Endothelial cell (in vitro differentiated cells): Measurements from ENCODE around the gene CATSPERZ. TPM values are rescaled to one million over a fixed set of nuclear protein-coding genes. Genes with fewer than 3 reads are reported as not detected.

ENCODE experiments used
- DNase-seq: peaks from one replicate; pipeline ENCODE4 v3.0.0; 2021; ENCODE audit warnings: low spot score
- H3K27ac Mint-ChIP-seq: one replicate; pipeline ENCODE4 v1.8.0; 2021; ENCODE audit warnings: mixed read lengths, inconsistent platforms; ENCODE audit not compliant: unreplicated experiment
- H3K27me3 Mint-ChIP-seq: one replicate; pipeline ENCODE4 v1.8.0; 2021; ENCODE audit warnings: mild to moderate bottlenecking, moderate library complexity, mixed read lengths, inconsistent platforms; ENCODE audit not compliant: unreplicated experiment
- H3K36me3 Mint-ChIP-seq: one replicate; pipeline ENCODE4 v1.8.0; 2021; ENCODE audit warnings: mild to moderate bottlenecking, low read depth, mixed read lengths, inconsistent platforms; ENCODE audit not compliant: unreplicated experiment
- H3K4me1 Mint-ChIP-seq: one replicate; pipeline ENCODE4 v1.8.0; 2021; ENCODE audit warnings: mild to moderate bottlenecking, mixed read lengths, inconsistent platforms; ENCODE audit not compliant: unreplicated experiment
- H3K4me3 Mint-ChIP-seq: one replicate; pipeline ENCODE4 v1.8.0; 2021; ENCODE audit warnings: mild to moderate bottlenecking, mixed read lengths, inconsistent platforms; ENCODE audit not compliant: unreplicated experiment
- H3K9me3 Mint-ChIP-seq: one replicate; pipeline ENCODE4 v1.8.0; 2021; ENCODE audit warnings: mixed read lengths, inconsistent platforms; ENCODE audit not compliant: unreplicated experiment
- CTCF ChIP-seq: fragments of 200-600 bp; sonication (generic); IDR thresholded peaks from one replicate; pipeline ENCODE4 v1.5.0; 2021; ENCODE audit warnings: antibody characterized with exemption; ENCODE audit not compliant: unreplicated experiment
- total RNA-seq: library from RNA; stranded (reverse); fragmentation: NEBNext Ultra II Directional; extraction: Animal tissue kit (Norgen Biotek cat#: 25700); gene quantifications from one replicate; pipeline ENCODE4 v1.2.1, GENCODE V29; 2021; ENCODE audit not compliant: unreplicated experiment

The CATSPERZ gene
- total RNA-seq, 1 donor from 2014 or later, result 0.38 TPM

- Mint-ChIP-seq H3K27me3 (peaks cover 22% of the 10 kb centered on the region), H3K9me3 (no peaks in the 10 kb centered on the region), H3K36me3 (peaks cover 30% of the 10 kb centered on the region), H3K4me3 (no peak overlapping the region), H3K27ac (no peak overlapping the region), H3K4me1 (peaks cover 11% of the 10 kb centered on the region)
- no peak for DNase-seq
- TF ChIP-seq CTCF, result no peak
Observed at GRCh38 chr11:64263021-64263946, 36.9 kb upstream of the CATSPERZ start.

- Mint-ChIP-seq H3K4me3 (no peak overlapping the region), H3K36me3 (peaks cover 30% of the 10 kb centered on the region)
Observed at GRCh38 chr11:64263947-64264317, 36.2 kb upstream of the CATSPERZ start.

GRCh38 chr11:64264371-64264852 is 35.7 kb upstream of the CATSPERZ start:
- H3K27ac Mint-ChIP-seq, result no peak overlapping the region
- TF ChIP-seq CTCF, result no peak
- peaks cover 27% of the 10 kb centered on the region for H3K36me3 Mint-ChIP-seq
- no peak overlapping the region for H3K4me3 Mint-ChIP-seq
- H3K9me3 Mint-ChIP-seq, result no peaks in the 10 kb centered on the region
- no peak for DNase-seq
- peaks cover 17% of the 10 kb centered on the region for H3K4me1 Mint-ChIP-seq
- H3K27me3 Mint-ChIP-seq, result peaks cover 24% of the 10 kb centered on the region

More at GRCh38 chr11:64263947-64264317, 36.2 kb upstream of the CATSPERZ start:
- H3K27me3 Mint-ChIP-seq, result peaks cover 25% of the 10 kb centered on the region
- no peak overlapping the region for H3K27ac Mint-ChIP-seq
- no peaks in the 10 kb centered on the region for H3K9me3 Mint-ChIP-seq
- no peak for TF ChIP-seq CTCF
- peaks cover 15% of the 10 kb centered on the region for H3K4me1 Mint-ChIP-seq
- DNase-seq, result no peak

- DNase-seq, result no peak
- Mint-ChIP-seq H3K36me3 (peaks cover 17% of the 10 kb centered on the region), H3K4me1 (peaks cover 21% of the 10 kb centered on the region), H3K4me3 (no peak overlapping the region), H3K27me3 (peaks cover 23% of the 10 kb centered on the region), H3K27ac (no peak overlapping the region), H3K9me3 (no peaks in the 10 kb centered on the region)
- TF ChIP-seq CTCF, result no peak
Observed at GRCh38 chr11:64265176-64266160, 34.7 kb upstream of the CATSPERZ start.
